ENCODE results near the gene PIGO.

PIGO gene

DNA sequence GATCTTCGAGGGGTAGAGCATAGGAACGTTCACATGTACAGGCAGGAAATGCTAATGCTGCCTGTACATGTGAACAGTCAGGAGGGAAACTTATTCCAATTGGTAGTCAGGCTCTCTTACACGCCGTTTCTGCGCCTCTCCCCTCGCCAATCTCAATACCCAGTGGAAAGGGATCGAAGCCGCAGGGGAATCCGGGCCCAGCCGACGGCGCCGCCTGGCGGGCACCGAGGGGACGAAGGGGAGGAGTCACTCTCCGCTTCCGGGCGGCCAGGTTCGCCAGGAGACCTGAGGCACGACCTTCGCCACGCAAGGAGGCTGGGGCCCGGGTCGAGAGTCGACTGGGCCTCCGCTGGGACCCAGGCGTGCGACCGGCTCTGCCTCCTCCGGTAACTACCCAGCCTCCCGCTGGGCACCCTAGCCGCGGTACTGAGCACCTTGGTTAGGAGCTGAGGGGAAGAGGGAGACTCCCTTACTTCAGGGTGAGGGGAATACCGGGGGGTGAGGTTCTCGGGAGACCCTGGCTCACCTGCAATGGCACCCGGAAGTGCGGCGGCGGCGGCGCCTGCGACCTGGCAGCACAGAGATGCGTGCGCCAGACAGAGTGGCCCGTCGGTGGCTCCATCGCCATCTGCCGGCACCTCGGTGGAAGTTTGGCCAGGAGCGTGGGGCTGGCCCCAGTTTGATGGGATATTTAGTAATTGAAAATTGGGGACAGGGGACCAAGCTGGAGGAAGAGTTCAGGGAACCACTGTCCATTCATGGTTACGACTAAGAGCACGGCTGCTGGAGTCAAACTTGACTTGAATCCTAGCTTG lies at the start of gene PIGO:
TSS of gene PIGO (minus strand) at position 557 of the 815 bp plus-strand sequence. CDS start 1,026 bp downstream, outside the sequence.
- peak; percentile 74 to 77 for DNase-seq (ENCODE audit: low read depth in 2 of 2)

DNA sequence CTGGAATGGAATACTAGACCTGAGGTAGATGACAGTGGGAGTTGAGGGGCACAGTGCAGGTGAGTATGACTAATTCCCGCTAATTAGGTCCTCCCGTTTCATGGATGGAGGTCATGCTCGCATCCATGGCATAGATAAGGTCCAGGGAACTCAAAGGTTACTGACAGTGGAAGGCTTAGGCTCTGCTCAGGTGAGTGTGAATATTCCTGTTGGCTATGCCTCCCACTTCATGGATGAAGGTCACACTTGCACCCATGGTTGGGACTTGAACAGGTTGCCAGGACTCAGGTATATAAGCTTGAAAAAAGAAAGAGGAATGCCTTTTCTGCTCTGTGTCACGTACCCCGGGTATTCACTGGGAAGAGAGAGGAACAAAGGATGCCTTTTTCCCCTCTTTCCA lies 45.6 kb upstream of the PIGO start:
- DNase-seq (ENCODE audit: low read depth in 2 of 2) = no peak

DNA sequence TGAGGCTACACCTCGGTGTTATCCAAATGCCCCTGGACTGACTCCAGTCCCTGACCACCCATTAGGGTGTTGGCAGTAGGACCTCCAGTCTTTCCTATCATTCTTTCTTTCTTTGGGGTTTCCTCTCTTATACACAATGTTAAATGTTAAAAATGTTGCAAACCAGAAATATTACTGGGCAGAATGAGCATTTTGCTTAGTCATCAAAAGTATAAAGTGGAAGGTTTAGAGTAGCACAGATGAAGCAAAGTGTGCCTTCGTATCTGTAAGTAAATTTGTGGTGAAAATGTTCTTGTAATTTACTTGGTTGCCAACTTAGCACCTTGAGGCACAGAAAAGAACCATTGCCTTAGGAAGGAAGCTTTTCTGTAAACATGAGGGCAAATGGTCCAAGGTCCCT lies 43.7 kb upstream of the PIGO start:
- no peak for DNase-seq (ENCODE audit: low read depth in 2 of 2)

DNA sequence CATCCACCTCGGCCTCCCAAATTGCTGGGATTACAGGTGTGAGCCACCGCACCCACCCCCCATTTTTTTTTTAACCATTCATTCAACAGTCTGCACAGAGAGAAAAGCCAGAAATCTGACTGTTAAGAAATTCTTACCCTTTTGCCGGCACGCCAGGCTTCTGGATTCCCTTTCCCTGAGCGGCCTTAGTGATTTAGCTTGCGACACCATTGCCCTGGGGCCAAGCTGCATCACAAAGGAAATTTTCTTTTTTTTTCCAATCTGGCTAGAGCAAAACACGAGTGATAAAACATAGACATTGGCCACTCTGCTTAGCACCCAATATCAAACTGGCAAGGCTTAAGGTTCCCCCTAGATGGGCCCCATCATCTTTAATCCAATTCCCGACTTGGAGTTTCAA lies 40.5 kb upstream of the PIGO start:
- DNase-seq (ENCODE audit: low read depth in 2 of 2) = no peak

DNA sequence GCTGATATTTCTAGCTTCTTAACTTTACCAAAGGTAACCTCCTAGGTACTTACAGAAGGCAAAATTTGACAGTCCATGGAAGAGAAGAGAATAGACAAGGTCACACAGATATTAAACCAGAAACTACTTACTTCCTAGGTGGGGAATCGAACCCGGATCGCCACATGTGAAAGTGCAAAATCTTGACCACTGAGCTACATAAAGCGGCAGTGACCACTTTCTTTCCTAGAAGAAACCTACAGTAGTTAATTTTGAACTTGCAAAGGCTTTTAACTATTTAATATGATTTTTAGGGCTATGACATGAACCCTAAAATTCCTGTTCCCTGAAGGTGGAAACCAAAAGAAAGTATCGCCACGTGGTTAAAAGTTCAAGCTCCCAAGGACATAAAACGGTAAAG lies 39.6 kb upstream of the PIGO start:
- no peak for DNase-seq (ENCODE audit: low read depth in 2 of 2)

DNA sequence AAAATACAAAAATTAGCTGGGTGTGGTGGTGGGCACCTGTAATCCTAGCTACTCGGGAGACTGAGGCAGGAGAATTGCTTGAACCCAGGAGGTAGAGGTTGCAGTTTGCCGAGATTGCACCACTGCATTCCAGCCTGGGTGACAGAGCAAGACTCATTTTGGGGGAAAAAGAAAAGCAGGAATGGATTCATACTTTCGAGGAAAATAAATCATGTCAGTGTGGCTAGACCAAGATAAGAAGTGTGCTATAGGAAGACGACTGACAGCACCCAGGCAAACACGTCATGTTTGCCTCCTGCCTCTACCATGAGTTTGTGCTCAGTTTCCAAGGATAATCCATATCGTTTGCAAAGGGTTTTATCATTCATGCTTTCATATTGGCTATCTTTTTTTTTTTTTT lies 38.5 kb upstream of the PIGO start:
- DNase-seq (ENCODE audit: low read depth in 2 of 2) = no peak

DNA sequence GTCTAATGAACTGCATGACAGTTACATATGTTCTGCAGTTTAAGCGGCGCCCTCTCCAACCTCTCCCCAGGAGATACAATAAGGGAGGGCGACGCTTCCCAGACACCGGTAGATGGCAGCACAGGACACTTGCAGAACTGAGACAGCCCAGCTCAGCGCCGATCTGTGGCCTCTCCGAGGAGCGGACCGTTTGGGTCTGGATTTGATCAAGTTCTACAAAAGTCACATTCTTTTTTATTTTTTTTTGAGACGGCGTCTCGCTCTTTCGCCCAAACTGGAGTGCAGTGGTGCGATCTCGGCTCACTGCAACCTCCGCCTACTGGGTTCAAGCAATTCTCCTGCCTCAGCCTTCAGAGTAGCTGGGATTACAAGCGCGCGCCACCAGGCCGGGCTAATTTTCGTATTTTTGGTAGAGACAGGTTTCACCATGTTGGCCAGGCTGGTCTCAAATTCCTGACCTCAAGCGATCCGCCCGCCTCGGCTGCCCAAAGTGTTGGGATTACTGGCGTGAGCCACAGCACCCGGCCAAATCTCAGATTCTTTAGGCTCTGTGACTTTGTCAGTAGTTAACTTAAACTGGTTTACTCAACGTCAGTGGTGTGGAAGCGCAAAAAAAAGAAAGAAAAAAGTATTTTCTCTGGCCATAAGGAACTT lies 20.6 kb upstream of the PIGO start:
- DNase-seq (ENCODE audit: low read depth in 2 of 2) = peak; percentile 71 to 79

DNA sequence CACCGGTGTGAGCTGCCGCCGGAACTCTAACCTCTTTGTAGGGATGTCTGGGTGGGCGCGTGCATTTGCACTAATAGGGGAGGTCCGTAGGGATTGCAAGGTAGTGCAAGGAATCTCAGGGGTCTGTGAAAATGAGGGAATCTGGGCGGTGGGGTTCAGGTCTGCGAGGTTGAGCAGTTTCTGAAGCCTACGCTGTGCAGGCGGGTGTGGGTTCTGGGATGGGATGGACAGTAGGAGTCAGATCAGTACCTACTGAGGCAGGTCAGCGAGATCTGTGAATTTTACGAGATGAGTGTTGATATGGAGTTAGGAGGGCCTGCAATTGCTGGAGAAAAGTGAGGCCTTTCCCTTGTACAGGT lies 20.1 kb upstream of the PIGO start:
- no peak for DNase-seq (ENCODE audit: low read depth in 2 of 2)

DNA sequence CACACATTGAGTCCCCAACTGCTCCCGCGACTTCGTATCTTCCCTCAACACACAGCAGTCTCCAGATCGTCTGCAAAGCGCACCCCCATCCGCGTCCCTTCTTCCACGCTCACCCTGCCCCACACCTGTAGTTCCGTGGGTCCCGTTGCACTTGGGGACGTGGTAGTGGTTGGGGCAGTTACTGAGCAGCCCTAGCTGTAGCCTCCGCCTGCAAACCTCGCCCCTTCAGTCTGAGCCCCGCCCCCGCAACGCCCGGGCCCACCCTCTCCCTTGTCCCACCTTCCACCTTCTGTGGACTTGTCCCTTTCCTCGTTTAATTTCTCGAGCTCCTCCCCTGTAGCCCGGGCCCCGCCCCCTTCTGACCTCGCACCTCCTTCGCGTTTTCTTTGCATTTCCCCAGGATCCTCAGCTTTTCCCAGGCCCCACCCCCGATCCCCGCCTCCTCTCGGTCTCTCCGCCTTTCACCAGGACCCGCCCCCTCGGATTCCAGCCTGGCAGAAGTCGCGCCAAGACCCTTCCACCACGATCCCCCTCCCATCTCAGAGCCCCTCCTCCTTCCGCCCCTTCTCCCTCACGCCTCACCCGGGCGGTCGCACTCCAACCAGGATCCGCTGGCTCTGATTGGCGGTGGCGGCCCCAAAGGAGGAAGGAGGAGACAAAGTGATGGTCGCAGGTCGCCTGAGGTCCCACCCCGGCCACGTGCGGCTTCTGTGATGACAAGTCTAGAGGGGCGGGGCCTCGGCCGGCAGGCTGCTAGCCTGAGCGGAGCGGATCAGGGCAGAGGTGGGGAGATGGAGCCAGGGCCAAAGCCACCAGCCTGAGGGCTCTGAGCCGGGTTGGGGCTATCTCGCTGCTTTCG lies 19.5 kb upstream of the PIGO start, which contains the start of gene ATOSB:
TSS of gene ATOSB (minus strand) at position 183 of the 859 bp plus-strand sequence. CDS start 7,588 bp downstream, outside the sequence.
- peak; percentile 82 to 86 for DNase-seq (ENCODE audit: low read depth in 2 of 2)

DNA sequence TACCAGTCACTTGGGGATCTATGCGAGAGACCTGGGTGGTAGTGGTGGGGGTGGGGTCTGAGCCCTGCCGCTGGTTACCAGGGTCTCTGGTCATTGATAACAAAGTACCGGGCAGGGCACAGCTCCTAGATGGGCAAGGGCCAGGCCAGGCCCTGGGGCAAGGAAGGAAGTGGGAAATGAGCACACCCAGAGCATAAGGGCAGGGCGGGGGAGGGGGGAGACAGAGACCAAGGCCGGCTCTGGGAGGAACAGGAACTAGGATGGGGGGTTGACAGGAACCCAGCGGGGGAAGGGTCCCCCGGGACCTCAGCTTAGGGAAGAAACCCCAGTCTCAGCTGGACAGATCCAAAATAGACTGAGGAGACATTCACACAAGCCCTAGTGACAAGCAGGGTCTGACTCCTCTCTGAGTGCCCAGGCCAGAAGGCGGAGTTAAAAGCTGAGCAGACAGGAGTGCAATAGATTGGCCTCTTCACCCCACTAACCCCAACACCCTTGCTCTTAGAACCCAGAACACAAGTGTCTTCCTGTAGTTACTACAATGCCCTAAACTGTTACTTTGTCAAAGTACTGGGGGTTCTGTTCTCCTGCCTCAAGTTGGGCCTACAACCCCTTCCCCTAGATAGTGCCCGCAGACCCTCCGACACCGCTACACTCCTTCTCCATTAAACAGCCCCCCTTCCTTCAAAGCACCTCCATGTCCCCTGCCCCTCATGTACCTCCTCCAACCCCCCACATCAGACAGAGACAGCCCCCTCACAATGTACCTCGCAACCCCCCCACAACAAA lies 18.6 kb upstream of the PIGO start:
- no peak for DNase-seq (ENCODE audit: low read depth in 2 of 2)

DNA sequence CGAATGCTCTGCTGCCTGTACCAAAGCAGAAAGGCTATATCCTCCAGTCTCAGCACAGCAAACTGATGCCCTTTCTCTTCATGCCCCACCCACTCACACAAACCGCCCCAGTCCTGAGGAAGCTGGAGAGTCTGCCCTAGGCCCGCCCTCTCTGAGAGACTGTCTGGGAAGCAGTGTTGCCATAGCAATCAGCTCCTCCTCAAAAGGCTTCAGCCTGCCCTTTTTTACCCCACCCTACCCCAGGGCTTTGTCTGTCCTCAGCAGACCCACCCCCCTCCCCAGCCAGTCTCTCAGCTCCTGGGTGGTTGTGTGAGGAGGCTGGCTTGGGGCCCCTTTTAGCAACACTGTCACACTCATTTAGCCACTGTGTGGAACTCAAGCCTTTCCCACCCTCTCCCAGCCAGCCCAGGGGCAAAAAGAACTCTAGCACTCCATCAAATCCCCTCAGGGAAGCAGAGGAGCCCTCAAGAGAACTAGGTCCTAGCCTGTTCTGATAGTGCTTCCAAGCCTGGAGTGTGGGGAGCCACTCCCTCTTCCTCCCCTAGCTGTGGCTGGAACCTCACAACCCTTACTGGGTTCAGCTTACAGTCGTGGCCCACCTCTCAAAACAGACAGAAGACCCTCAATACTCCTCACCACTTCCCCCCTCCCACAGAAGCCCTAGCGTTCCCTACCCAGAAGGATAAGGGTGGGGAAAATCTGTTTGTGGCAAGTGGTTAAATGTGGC lies 17.9 kb upstream of the PIGO start:
- no peak for DNase-seq (ENCODE audit: low read depth in 2 of 2)

DNA sequence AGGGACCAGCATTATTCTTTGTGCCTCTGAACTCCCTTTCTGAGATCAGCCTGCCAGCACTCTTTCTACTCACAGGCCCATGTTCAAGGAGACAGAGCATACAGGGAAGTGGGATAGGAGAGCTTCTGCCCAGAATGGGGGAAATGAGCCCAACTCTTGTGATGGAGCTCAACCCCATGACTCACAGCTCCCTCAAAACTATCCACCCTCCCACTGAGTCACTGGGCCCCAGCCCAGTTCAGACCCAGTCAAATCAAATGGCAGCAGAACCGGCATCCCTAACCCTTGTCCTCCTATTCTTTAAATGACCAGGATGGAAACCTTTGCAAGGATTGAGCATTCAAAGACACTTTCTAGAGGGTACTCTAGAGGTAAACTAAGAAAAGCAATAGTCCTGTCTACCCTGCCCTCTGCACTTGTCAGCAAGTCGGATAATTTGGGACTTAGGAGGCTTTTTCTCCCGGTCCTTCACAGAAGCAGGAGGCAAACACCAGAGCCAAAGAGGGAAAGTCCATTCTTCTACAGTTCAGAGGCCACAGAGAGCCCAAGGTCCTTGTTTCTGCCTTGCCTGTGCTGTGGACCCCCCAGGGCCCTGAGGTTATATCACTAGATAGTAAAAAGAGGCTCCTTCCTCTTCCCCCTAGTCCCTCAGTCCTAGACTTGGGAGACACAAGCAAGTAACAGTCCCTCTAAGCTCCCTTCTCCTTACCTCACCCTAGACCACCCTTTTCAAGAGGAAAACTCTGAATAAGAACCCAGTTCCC lies 16.0 kb upstream of the PIGO start:
- no peak for DNase-seq (ENCODE audit: low read depth in 2 of 2)

DNA sequence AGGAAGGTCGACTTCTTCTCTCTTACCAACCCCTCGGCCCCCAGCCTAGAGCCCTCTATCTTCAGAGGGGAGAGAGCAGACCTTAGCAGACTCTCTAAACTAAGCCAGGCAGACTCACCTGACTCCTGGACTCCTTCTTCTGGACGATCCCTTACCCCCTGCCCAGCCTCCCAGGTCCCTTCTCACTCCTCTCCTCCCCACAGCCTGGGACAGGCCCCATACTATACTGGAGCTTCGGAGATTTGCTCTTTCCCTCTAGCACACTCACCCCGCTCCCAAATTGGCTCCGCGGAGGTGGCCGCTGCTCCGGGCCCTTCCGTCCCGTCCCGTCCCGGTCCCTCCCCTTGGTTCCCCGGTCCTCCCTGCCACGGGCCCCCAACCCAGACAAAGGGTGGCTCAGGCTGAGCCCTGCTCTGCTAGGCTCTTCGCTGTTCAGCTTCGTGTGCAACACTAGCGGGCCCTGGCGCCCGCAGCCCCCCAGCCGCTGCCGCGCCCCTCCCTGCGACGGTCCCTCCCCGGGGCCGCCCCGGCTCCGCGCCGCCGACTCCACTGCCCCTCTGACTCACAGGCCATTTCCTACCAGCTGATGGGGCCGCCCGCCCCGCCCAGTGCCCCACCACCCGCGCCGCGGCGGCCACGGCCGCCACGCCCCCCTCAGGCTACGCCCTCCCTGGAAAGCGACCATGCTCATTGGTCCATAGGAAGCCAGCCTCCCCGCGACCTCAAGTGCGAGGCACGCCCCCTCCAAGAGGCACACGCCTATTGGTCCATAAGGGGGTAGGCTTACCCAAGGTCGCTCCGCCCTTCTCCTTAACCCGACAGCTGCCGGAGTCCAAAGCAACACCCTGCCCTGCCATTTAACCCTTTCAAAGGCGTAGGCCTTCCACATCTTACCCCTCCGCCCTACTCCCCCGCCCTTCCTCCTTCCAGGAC lies 14.9 kb upstream of the PIGO start:
- DNase-seq (ENCODE audit: low read depth in 2 of 2) = peak; percentile 89 to 93

DNA sequence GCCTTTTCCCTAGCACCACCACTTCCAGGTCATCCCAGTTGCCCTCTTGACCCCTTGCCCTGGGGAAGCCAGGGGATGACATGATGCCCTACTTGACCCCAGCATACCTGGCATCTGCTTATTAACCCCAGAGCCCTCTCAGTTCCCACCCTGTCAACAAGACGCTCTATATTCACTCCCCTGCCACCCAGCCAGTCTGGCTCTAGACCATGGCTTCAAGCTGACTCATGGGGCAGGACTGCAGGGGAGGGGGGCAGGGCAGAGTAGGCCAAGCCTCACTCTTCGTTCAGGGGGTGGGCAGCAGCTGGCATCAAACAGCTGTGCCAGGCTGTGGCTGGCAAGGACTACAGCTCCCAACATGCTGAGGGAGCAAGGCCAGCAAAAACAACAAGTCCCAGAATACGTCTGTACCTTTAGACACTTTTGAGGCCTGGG lies 14.0 kb upstream of the PIGO start:
- no peak for DNase-seq (ENCODE audit: low read depth in 2 of 2)

DNA sequence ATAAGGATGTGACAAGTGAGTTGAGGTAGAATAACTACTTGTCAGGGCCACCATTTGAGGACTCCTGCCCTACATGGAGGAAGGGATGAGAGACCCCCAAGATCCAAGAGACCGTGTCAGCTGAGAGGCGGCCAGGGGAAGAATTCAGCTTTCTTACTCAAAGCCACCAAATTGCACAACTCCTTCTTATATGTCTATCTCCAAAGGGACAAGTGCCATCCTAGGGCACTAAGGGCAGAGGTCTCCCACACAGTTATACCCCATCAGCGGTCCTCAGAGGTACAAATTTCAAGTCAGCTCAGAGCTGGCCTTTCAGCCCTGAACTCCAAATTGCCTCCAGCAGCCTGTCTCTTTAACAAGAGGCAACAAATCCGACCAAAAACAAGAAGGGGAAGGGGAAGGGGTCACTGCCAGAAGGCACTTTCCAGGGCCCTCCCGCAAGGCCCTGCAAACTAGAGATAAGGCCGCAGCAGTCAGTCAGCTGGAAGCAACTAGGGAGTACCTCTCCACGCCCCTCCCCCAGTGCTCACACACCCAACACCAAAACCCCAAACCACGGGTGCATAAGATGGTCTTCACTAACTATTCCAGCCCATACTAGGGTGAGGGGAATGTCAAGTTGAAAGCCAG lies 12.7 kb upstream of the PIGO start:
- DNase-seq (ENCODE audit: low read depth in 2 of 2) = no peak

DNA sequence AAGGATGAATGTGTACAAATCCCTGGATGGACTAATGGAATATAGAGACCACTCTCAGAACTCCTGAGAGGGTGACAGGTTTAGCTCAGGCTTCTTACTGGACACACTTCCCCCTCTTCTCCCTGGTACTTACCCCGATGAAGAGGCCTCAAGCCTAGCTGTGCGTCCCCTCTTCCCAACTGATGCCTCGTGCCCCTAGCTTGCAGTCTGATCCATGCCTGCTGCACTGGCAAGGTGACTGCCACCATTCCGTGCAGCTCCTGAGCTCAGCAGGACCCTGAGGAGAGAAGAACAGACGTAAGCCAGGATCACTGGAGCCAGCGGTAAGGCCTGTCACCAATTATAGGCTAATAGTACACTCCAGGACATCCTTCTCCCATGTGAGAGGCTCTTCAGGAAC lies 12.1 kb upstream of the PIGO start:
- DNase-seq (ENCODE audit: low read depth in 2 of 2) = no peak

DNA sequence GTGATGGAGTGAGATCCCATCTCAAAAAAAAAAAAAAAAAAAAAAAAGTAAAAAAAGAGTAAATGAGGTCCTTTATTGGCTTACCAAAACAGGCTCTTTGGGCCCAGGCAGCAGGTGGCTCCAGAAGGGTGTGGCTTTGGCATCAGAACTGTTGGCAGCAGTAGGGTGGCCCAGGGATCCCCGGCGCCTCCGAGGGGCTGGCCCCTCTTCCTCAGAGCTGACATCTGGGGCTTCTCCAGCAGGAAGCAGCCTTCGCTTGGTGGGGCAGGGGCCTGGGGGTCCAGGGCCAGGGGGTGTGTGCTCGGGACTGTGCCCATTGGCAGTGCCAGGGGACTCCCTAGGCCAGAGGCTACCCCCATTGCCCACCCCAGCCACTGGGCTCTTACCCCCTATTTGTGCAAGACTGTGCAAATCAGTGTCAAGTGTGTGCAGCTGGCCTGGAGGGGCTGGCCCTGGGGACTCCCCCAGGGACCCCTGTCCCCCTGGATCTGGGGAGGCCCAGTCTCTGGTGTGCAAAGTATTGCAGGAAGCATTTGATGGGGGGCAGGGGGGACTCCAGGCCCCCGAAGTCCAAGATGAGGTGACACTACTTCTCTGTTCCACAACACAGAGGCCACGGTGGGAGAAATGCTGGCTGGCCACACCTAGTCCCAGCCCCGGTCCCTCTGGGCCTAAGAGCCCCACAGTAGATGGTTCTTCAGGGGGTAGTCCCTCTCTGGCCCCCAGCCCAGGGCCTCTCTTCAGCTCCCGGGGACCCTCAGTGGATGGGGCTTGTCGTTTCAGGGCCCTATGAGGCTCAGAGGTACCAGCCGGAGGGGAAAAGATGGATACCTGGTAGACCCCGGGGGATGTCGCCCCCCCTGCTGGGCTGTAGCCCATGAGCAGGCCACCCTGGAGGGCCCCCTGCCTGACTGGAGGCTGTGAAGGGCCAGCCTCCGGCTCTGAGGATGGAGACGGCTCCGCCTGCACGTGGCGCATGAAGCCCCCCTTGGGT lies 11.2 kb upstream of the PIGO start:
- no peak for DNase-seq (ENCODE audit: low read depth in 2 of 2)

Measured in activated CD8-positive, alpha-beta memory T cell treated with anti-CD3 and anti-CD28 coated beads for 4 hours (primary cell).